ENCODE measurements around the gene INPP5F.

Gene INPP5F

DNA sequence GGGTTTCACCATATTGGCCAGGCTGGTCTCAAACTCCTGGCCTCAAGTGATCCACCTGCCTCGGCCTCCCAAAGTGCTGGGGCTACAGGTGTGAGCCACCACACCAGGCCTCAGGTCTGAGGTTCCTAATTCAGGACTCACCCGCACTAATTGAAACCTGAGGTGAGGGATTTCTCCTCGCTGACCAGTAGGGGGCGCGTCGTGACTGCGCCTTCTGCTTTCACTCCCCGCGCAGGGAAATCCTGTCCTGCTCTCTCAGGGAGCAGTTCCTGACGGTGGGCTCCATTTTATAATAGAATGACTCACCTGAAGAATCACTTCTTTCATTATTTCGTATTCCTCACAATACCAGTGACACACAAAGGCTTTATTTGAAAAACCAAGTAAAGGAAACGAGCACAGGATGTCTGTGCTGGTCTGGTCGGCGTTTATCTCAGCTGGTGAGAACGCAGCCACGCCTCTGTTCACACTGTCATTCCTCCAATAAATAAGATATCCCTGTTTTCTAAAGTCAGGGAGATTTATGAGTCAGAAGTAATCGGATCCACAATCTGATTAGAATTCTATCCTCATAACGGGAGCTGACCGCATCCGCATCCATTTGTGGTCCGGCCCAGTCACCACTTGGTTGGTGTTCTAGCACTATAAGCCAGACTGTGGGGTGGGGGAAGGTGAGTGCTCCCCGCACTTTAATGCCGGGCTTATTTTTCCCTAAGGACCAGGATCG, 39.2 kb upstream of the INPP5F start:
- Histone ChIP-seq H3K9me3 (ENCODE audit: low read depth, low read length) (no peaks in the 10 kb centered on the region), H3K9ac (ENCODE audit: insufficient read length) (no peak overlapping the region), H3K27ac (no peak overlapping the region), H3K36me3 (ENCODE audit: insufficient read depth, low read length) (no peaks in the 10 kb centered on the region), H3K4me3 (no peak overlapping the region)
- no peak for TF ChIP-seq EZH2 (IDR thresholded peaks at IDR 0.05)
- TF ChIP-seq FOXP2 (optimal IDR thresholded peaks at IDR 0.05; ENCODE audit: control extremely low read depth, extremely low read length, insufficient read depth): no peak
- no peak for TF ChIP-seq POLR2AphosphoS5 (IDR thresholded peaks at IDR 0.05; ENCODE audit: borderline replicate concordance, low read depth, low read length)
- DNase-seq (ENCODE audit: low read depth, low spot score): no peak

GRCh38 chr10:119687192-119688032, 38.4 kb upstream of the INPP5F start:
- no peak overlapping the region for H3K27ac ChIP-seq
- no peak overlapping the region for H3K9ac ChIP-seq (ENCODE audit: insufficient read length)

DNA sequence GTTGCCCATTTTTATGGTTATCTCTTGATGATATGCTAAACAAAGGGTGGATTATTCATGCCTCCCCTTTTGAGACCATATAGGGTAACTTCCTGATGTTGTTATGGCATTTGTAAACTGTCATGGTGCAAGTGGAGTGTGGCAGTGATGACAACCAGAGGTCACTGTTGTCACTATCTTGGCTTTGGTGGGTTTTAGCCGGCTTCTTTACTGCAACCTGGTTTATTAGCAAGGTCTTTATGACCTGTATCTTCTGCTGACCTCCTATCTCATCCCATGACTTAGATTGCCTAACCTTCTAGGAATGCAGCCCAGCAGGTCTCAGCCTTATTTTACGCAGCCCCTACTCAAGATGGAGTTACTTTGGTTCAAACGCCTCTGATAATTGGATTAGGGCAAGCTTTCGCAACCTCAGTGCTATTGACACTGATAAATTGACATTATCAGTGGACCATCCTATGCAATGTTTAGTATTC, 37.8 kb upstream of the INPP5F start:
- Histone ChIP-seq H3K9me3 (ENCODE audit: low read depth, low read length) (no peaks in the 10 kb centered on the region), H3K4me3 (no peak overlapping the region), H3K36me3 (ENCODE audit: insufficient read depth, low read length) (no peaks in the 10 kb centered on the region), H3K9ac (ENCODE audit: insufficient read length) (no peak overlapping the region), H3K27ac (no peak overlapping the region)
- no peak for TF ChIP-seq EZH2 (IDR thresholded peaks at IDR 0.05)
- TF ChIP-seq POLR2AphosphoS5 (IDR thresholded peaks at IDR 0.05; ENCODE audit: borderline replicate concordance, low read depth, low read length): no peak
- TF ChIP-seq FOXP2 (optimal IDR thresholded peaks at IDR 0.05; ENCODE audit: control extremely low read depth, extremely low read length, insufficient read depth): no peak
- DNase-seq (ENCODE audit: low read depth, low spot score): no peak

More at GRCh38 chr10:119687192-119688032, 38.4 kb upstream of the INPP5F start:
- TF ChIP-seq POLR2AphosphoS5 (IDR thresholded peaks at IDR 0.05; ENCODE audit: borderline replicate concordance, low read depth, low read length) (no peak), FOXP2 (optimal IDR thresholded peaks at IDR 0.05; ENCODE audit: control extremely low read depth, extremely low read length, insufficient read depth) (no peak), EZH2 (IDR thresholded peaks at IDR 0.05) (no peak)
- H3K36me3 ChIP-seq (ENCODE audit: insufficient read depth, low read length): no peaks in the 10 kb centered on the region
- no peak overlapping the region for H3K4me3 ChIP-seq
- DNase-seq (ENCODE audit: low read depth, low spot score): no peak
- no peaks in the 10 kb centered on the region for H3K9me3 ChIP-seq (ENCODE audit: low read depth, low read length)

DNA sequence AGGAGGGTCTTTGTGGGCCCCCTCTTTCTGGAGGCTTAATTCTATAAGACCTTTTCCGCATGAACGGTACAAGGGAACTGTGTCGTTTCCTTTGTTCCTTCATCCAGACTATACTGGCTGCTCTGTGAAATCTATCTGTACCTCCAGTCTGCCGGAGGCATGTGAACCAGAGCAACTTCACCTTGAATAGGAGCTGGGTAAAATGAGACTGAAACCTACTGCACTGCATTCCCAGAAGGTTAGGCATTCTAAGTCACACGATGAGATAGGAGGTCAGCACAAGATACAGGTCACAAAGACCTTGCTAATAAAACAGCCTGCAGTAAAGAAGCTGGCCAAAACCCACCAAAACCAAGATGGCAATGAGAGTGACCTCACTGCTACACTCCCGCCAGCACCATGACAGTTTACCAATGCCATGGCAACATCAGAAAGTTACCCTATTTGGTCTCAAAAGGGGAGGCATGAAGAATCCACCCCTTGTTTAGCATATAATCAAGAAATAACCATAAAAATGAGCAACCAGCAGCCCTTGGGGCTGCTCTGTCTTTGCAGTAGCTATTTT, 36.8 kb upstream of the INPP5F start:
- Histone ChIP-seq H3K9ac (ENCODE audit: insufficient read length) (no peak overlapping the region), H3K4me3 (no peak overlapping the region), H3K36me3 (ENCODE audit: insufficient read depth, low read length) (no peaks in the 10 kb centered on the region), H3K9me3 (ENCODE audit: low read depth, low read length) (no peaks in the 10 kb centered on the region), H3K27ac (no peak overlapping the region)
- TF ChIP-seq POLR2AphosphoS5 (IDR thresholded peaks at IDR 0.05; ENCODE audit: borderline replicate concordance, low read depth, low read length) (no peak), FOXP2 (optimal IDR thresholded peaks at IDR 0.05; ENCODE audit: control extremely low read depth, extremely low read length, insufficient read depth) (no peak), EZH2 (IDR thresholded peaks at IDR 0.05) (no peak)
- no peak for DNase-seq (ENCODE audit: low read depth, low spot score)

GRCh38 chr10:119691726-119692125, 34.1 kb upstream of the INPP5F start:
- Histone ChIP-seq H3K27ac (no peak overlapping the region), H3K9me3 (ENCODE audit: low read depth, low read length) (no peaks in the 10 kb centered on the region), H3K36me3 (ENCODE audit: insufficient read depth, low read length) (no peaks in the 10 kb centered on the region), H3K4me3 (no peak overlapping the region), H3K9ac (ENCODE audit: insufficient read length) (no peak overlapping the region)
- no peak for TF ChIP-seq FOXP2 (optimal IDR thresholded peaks at IDR 0.05; ENCODE audit: control extremely low read depth, extremely low read length, insufficient read depth)
- TF ChIP-seq POLR2AphosphoS5 (IDR thresholded peaks at IDR 0.05; ENCODE audit: borderline replicate concordance, low read depth, low read length): no peak
- no peak for TF ChIP-seq EZH2 (IDR thresholded peaks at IDR 0.05)
- no peak for DNase-seq (ENCODE audit: low read depth, low spot score)

DNA sequence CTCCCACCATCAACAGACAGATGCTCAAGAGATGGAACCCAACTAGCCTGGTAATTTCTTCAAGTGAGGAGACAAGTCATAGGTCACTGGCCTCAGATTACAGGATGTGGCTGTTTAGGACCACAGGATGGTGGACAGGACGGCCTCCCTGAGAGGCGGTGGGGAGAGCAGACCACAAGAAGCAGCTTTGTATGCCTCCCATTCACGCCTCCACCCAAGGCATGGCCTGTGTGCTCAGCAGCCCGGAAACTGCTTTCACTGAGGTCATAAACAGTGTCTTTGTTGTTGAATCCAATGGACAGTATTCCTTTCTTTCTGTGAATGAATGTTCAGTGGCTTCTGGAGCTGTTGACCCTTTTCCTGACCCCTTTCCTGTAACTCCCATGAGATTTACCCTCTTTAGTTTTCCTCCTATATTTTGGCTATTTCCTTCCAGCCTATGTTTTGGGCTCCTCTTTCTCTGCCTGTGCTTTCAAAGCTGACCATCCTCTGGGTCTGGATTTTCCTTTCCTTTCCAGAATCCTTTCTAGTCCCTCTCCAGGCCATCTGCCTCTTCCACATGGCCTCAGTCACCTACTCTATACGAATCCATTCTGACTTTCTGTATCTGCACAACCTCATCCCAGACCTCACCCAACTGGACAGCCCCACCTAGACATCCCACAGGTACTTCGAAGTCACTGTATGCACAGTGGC, 32.4 kb upstream of the INPP5F start:
- no peak for TF ChIP-seq POLR2AphosphoS5 (IDR thresholded peaks at IDR 0.05; ENCODE audit: borderline replicate concordance, low read depth, low read length)
- TF ChIP-seq FOXP2 (optimal IDR thresholded peaks at IDR 0.05; ENCODE audit: control extremely low read depth, extremely low read length, insufficient read depth): no peak
- TF ChIP-seq EZH2 (IDR thresholded peaks at IDR 0.05): no peak
- DNase-seq (ENCODE audit: low read depth, low spot score): no peak
- no peak overlapping the region for H3K27ac ChIP-seq

GRCh38 chr10:119694608-119695007, 31.2 kb upstream of the INPP5F start:
- Histone ChIP-seq H3K27ac (no peak overlapping the region), H3K9ac (ENCODE audit: insufficient read length) (no peak overlapping the region), H3K9me3 (ENCODE audit: low read depth, low read length) (no peaks in the 10 kb centered on the region), H3K4me3 (no peak overlapping the region), H3K36me3 (ENCODE audit: insufficient read depth, low read length) (no peaks in the 10 kb centered on the region)
- TF ChIP-seq FOXP2 (optimal IDR thresholded peaks at IDR 0.05; ENCODE audit: control extremely low read depth, extremely low read length, insufficient read depth) (no peak), EZH2 (IDR thresholded peaks at IDR 0.05) (no peak), POLR2AphosphoS5 (IDR thresholded peaks at IDR 0.05; ENCODE audit: borderline replicate concordance, low read depth, low read length) (no peak)
- no peak for DNase-seq (ENCODE audit: low read depth, low spot score)

More for the DNA sequence above, 32.4 kb upstream of the INPP5F start:
- H3K36me3 ChIP-seq (ENCODE audit: insufficient read depth, low read length): no peaks in the 10 kb centered on the region
- H3K9ac ChIP-seq (ENCODE audit: insufficient read length): no peak overlapping the region
- no peaks in the 10 kb centered on the region for H3K9me3 ChIP-seq (ENCODE audit: low read depth, low read length)
- no peak overlapping the region for H3K4me3 ChIP-seq

All from SK-N-MC (cell line).